ACC112 (cell line): ENCODE data around the gene ITGAE.
"Not testable (repeated sequence)": the region's sequence is repeated elsewhere in the genome, so short reads cannot be mapped to it uniquely, and the experiment has no call there.

Experiments used
- H2AFZ ChIP-seq: fragments of 200-600 bp; sonication (generic); one replicate; pipeline ENCODE4 v1.6.0; 2017; ENCODE audit warnings: antibody characterized with exemption, low read length; ENCODE audit not compliant: unreplicated experiment
- H3K27ac ChIP-seq: fragments of 200-600 bp; sonication (generic); 2 replicates; pipeline ENCODE4 v1.5.1; 2014; ENCODE audit warnings: low read depth, mild to moderate bottlenecking, antibody characterized with exemption, low read length, moderate library complexity
- H3K27me3 ChIP-seq: fragments of 200-600 bp; sonication (generic); 2 replicates; pipeline ENCODE4 v1.6.1; 2014; ENCODE audit warnings: mild to moderate bottlenecking, antibody characterized with exemption, low read length, moderate library complexity, mixed read lengths; ENCODE audit not compliant: insufficient read depth
- H3K36me3 ChIP-seq: fragments of 200-600 bp; sonication (generic); 2 replicates; pipeline ENCODE4 v1.6.1; 2016; ENCODE audit warnings: mild to moderate bottlenecking, antibody characterized with exemption, low read length, moderate library complexity, mixed read lengths; ENCODE audit not compliant: insufficient read depth
- H3K4me1 ChIP-seq: fragments of 200-600 bp; sonication (generic); one replicate; pipeline ENCODE4 v1.6.1; 2016; ENCODE audit warnings: low read length, mixed read lengths; ENCODE audit not compliant: insufficient read depth, unreplicated experiment, control insufficient read depth
- H3K4me3 ChIP-seq: fragments of 200-600 bp; sonication (generic); 2 replicates; pipeline ENCODE4 v1.5.1; 2014; ENCODE audit warnings: mild to moderate bottlenecking, low read depth, low read length
- H3K79me2 ChIP-seq: fragments of 200-600 bp; sonication (generic); one replicate; pipeline ENCODE4 v1.6.0; 2016; ENCODE audit warnings: low read length; ENCODE audit not compliant: control insufficient read depth, unreplicated experiment, insufficient read depth

ITGAE gene

GRCh38 chr17:3747805-3748204 is 53.2 kb downstream of the ITGAE start:
- Histone ChIP-seq H3K36me3 (no peaks in the 10 kb centered on the region), H2AFZ (no peak overlapping the region), H3K79me2 (no peaks in the 10 kb centered on the region), H3K27me3 (peaks cover 6% of the 10 kb centered on the region; the same call in 1 of the 2 replicates), H3K4me3 (no peak overlapping the region), H3K4me1 (no peaks in the 10 kb centered on the region), H3K27ac (no peak overlapping the region)

GRCh38 chr17:3745071-3745470 is 55.9 kb downstream of the ITGAE start:
- H3K27me3 ChIP-seq: no peaks in the 10 kb centered on the region
- no peaks in the 10 kb centered on the region for H3K36me3 ChIP-seq
- no peaks in the 10 kb centered on the region for H3K4me1 ChIP-seq
- H3K27ac ChIP-seq: no peak overlapping the region
- no peak overlapping the region for H3K4me3 ChIP-seq
- H3K79me2 ChIP-seq: no peaks in the 10 kb centered on the region
- no peak overlapping the region for H2AFZ ChIP-seq

- Histone ChIP-seq H3K27ac (no peak overlapping the region), H3K27me3 (no peaks in the 10 kb centered on the region), H3K36me3 (no peaks in the 10 kb centered on the region), H3K4me1 (no peaks in the 10 kb centered on the region), H2AFZ (no peak overlapping the region), H3K4me3 (no peak overlapping the region), H3K79me2 (no peaks in the 10 kb centered on the region)
These were observed 57.0 kb downstream of the ITGAE start for GRCh38 chr17:3744014-3744413.

- Histone ChIP-seq H2AFZ (no peak overlapping the region), H3K4me3 (no peak overlapping the region), H3K27me3 (no peaks in the 10 kb centered on the region), H3K4me1 (no peaks in the 10 kb centered on the region), H3K36me3 (no peaks in the 10 kb centered on the region), H3K79me2 (no peaks in the 10 kb centered on the region), H3K27ac (no peak overlapping the region)
These were observed 60.3 kb downstream of the ITGAE start for GRCh38 chr17:3740611-3741073.

- no peak overlapping the region for H3K4me3 ChIP-seq
- H3K27ac ChIP-seq: no peak overlapping the region
- H3K4me1 ChIP-seq: no peaks in the 10 kb centered on the region
- H2AFZ ChIP-seq: no peak overlapping the region
- H3K27me3 ChIP-seq: no peaks in the 10 kb centered on the region
- no peaks in the 10 kb centered on the region for H3K79me2 ChIP-seq
- no peaks in the 10 kb centered on the region for H3K36me3 ChIP-seq
These were observed 61.4 kb downstream of the ITGAE start for GRCh38 chr17:3739422-3740124.

- Histone ChIP-seq H3K27ac (no peak overlapping the region), H3K4me1 (no peaks in the 10 kb centered on the region), H2AFZ (no peak overlapping the region), H3K36me3 (no peaks in the 10 kb centered on the region), H3K27me3 (no peaks in the 10 kb centered on the region), H3K79me2 (no peaks in the 10 kb centered on the region), H3K4me3 (no peak overlapping the region)
These were observed 62.3 kb downstream of the ITGAE start for GRCh38 chr17:3738562-3739295.

- H3K79me2 ChIP-seq: no peaks in the 10 kb centered on the region
- H3K27me3 ChIP-seq: no peaks in the 10 kb centered on the region
- H3K4me3 ChIP-seq: no peak overlapping the region
- H3K4me1 ChIP-seq: peaks cover 14% of the 10 kb centered on the region
- H2AFZ ChIP-seq: no peak overlapping the region
- no peaks in the 10 kb centered on the region for H3K36me3 ChIP-seq
- H3K27ac ChIP-seq: no peak overlapping the region
These were observed 65.5 kb downstream of the ITGAE start for GRCh38 chr17:3735515-3735914.

- not testable (repeated sequence) for H3K27ac ChIP-seq, H3K36me3 ChIP-seq, H3K4me3 ChIP-seq, H2AFZ ChIP-seq, H3K79me2 ChIP-seq, H3K27me3 ChIP-seq
- H3K4me1 ChIP-seq: peaks cover 15% of the 10 kb centered on the region
These were observed 66.1 kb downstream of the ITGAE start for GRCh38 chr17:3734911-3735276.

- Histone ChIP-seq H2AFZ (peak overlapping the region; percentile 50), H3K36me3 (no peaks in the 10 kb centered on the region), H3K4me3 (no peak overlapping the region), H3K27me3 (no peaks in the 10 kb centered on the region), H3K79me2 (peaks cover 4% of the 10 kb centered on the region), H3K27ac (no peak overlapping the region), H3K4me1 (peaks cover 15% of the 10 kb centered on the region)
These were observed 68.8 kb downstream of the ITGAE start for GRCh38 chr17:3732210-3732621.

GRCh38 chr17:3730881-3731429 is 70.0 kb downstream of the ITGAE start:
- Histone ChIP-seq H3K79me2 (peaks cover 14% of the 10 kb centered on the region), H2AFZ (peak overlapping the region; percentile 50), H3K4me1 (peaks cover 15% of the 10 kb centered on the region), H3K4me3 (no peak overlapping the region), H3K27ac (no peak overlapping the region), H3K36me3 (no peaks in the 10 kb centered on the region), H3K27me3 (no peaks in the 10 kb centered on the region)

GRCh38 chr17:3729881-3730280 is 71.1 kb downstream of the ITGAE start:
- Histone ChIP-seq H3K79me2 (peaks cover 25% of the 10 kb centered on the region), H2AFZ (no peak overlapping the region), H3K27me3 (no peaks in the 10 kb centered on the region), H3K4me1 (peaks cover 24% of the 10 kb centered on the region), H3K36me3 (no peaks in the 10 kb centered on the region), H3K4me3 (no peak overlapping the region), H3K27ac (no peak overlapping the region)
